HepG2 (cell line): ENCODE measurements around the gene DYNC1LI1. TPM values are rescaled to one million over a fixed set of nuclear protein-coding genes. Genes with fewer than 3 reads are reported as not detected.
A peak's percentile ranks its signal among the peaks of the same experiment; 100 is the strongest.

Source experiments
- AHR ChIP-seq: IDR thresholded peaks from 2 replicates; pipeline ENCODE4 v1.6.1; 2018; ENCODE audit warnings: missing genetic modification reagents, missing compliant biosample characterization
- ATM ChIP-seq: fragments of 450-650 bp; IDR thresholded peaks from 2 replicates; pipeline ENCODE4 v1.7.1; 2017; ENCODE audit warnings: mild to moderate bottlenecking, borderline replicate concordance
- IRX3 ChIP-seq: sonication (generic); formaldehyde crosslinking; IDR thresholded peaks from 2 replicates; pipeline ENCODE4 v1.8.1; 2023; ENCODE audit warnings: mild to moderate bottlenecking, low read depth, missing genetic modification reagents, borderline replicate concordance
- NFYB ChIP-seq: sonication (generic); formaldehyde crosslinking; IDR thresholded peaks from 2 replicates; pipeline ENCODE4 v1.4.0; 2020; ENCODE audit warnings: missing genetic modification reagents
- NPAS2 ChIP-seq: sonication (generic); formaldehyde crosslinking; IDR thresholded peaks from 2 replicates; pipeline ENCODE4 v1.8.0; 2022; ENCODE audit warnings: mild to moderate bottlenecking, missing genetic modification reagents, borderline replicate concordance
- RARG ChIP-seq: sonication (generic); formaldehyde crosslinking; IDR thresholded peaks from 2 replicates; pipeline ENCODE4 v1.4.0; 2020; ENCODE audit warnings: low read depth, mild to moderate bottlenecking, missing genetic modification reagents
- SNAPC2 ChIP-seq: sonication (generic); formaldehyde crosslinking; IDR thresholded peaks from 2 replicates; pipeline ENCODE4 v1.8.1; 2022; ENCODE audit warnings: mild to moderate bottlenecking, missing genetic modification reagents
- TCF7L2 ChIP-seq: IDR thresholded peaks from 2 replicates; pipeline ENCODE4 v1.6.1; 2011; ENCODE audit warnings: mild to moderate bottlenecking, low read depth, low read length, moderate library complexity
- TFDP1 ChIP-seq: IDR thresholded peaks from 2 replicates; pipeline ENCODE4 v1.6.1; 2016; ENCODE audit warnings: missing compliant biosample characterization, missing genetic modification reagents, borderline replicate concordance
- TFDP2 ChIP-seq: sonication (generic); formaldehyde crosslinking; IDR thresholded peaks from 2 replicates; pipeline ENCODE4 v1.4.0; 2020; ENCODE audit warnings: missing genetic modification reagents
- ZBTB7B ChIP-seq: sonication (generic); formaldehyde crosslinking; IDR thresholded peaks from 2 replicates; pipeline ENCODE4 v1.4.0; 2020; ENCODE audit warnings: missing genetic modification reagents
- ZNF414 ChIP-seq: sonication (generic); formaldehyde crosslinking; IDR thresholded peaks from 2 replicates; pipeline ENCODE4 v1.5.0; 2020; ENCODE audit warnings: missing genetic modification reagents
- ZNF687 ChIP-seq: sonication (generic); formaldehyde crosslinking; IDR thresholded peaks from 2 replicates; pipeline ENCODE4 v1.5.1; 2020; ENCODE audit warnings: mild to moderate bottlenecking, missing genetic modification reagents, moderate library complexity
- ZNF691 ChIP-seq: sonication (generic); formaldehyde crosslinking; IDR thresholded peaks from 2 replicates; pipeline ENCODE4 v1.4.0; 2020; ENCODE audit warnings: missing genetic modification reagents, low read depth, mild to moderate bottlenecking, borderline replicate concordance
- ZNF768 ChIP-seq: sonication (generic); formaldehyde crosslinking; IDR thresholded peaks from 2 replicates; pipeline ENCODE4 v1.4.0; 2020; ENCODE audit warnings: missing genetic modification reagents
- polyA plus RNA-seq, 8 experiments: library from polyadenylated mRNA; depleted of rRNA in 3 of 8; stranded (reverse) in 7 of 8; unstranded in 1 of 8; fragments of >200 nt; fragmentation: Illumina TruSeq in 4 of 8; extraction: Trizol in 4 of 8; gene quantifications; 2 replicates each; pipeline versions ENCODE4 v1.2.1 to v1.2.3, GENCODE V29; 2011 to 2016; ENCODE audit warnings: low read depth in 4 of 8, missing spikeins in 1 of 8, mixed read lengths in 1 of 8; ENCODE audit not compliant: insufficient read depth in 1 of 8
- total RNA-seq, 5 experiments: library from RNA; depleted of rRNA; stranded (reverse); fragments of >200 nt; fragmentation: Illumina TruSeq; extraction: Trizol; gene quantifications; 2 replicates each; pipeline ENCODE4 v1.2.3, GENCODE V29; 2016; ENCODE audit warnings: low read depth in 1 of 5
- TF ChIP-seq, protein P1 (sequence below): IDR thresholded peaks from 2 replicates; pipeline ENCODE4 v1.6.1; 2016
- TF ChIP-seq, protein P2 (sequence below): sonication (generic); formaldehyde crosslinking; IDR thresholded peaks from 2 replicates; pipeline ENCODE4 v1.8.0; 2022; ENCODE audit warnings: mild to moderate bottlenecking, missing genetic modification reagents, borderline replicate concordance

Gene DYNC1LI1
- total and polyA plus RNA-seq, 2 of the 13 experiments (the other 11 are each of a cell fraction or from before 2014, with no cell fraction given), result 13.4 to 37.1 TPM

DNA sequence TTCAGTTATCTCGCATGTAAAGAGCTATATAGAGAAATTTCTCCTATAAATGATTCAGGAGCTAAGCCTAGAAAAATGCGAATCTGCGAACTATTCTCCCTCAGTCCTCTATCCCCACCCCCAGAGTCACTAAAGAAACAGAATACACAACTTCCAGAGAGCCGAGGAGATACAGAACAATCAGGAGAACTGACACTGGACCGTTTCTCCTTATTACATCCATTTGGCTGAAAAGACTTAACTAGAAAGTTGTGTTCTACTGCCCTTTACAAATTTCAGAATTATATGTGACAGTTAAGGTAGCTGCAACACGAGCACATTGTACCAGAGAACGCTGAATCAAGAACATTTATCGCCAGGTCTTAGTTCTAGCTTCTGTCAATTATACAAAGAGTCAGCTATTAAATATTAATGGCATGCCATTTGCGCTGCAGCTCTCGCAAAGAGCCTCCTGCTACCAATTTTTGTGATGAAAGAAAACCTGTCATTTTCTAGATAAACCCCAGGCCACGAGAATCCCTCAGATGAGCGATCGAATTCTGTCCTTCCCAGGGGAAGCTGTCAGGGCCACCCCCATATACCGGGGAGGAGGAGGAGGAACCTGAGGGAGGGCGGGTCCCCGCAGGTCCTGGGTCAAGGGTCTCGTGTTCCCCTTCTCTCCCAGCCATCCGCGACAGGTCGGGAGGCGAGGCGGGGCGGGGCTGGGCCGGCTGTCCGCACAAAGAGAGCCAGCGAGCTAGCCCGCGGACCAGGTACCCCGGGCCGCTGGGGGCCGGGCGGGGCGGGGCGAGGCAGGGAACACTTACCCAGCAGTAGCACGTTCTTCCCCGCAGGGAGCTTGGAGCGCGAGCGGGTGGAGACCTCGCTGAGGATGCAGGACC, 878 bp downstream of the DYNC1LI1 start (continued):
- no peak; the same call in 1 of the 2 replicates for TF ChIP-seq ZNF687 (CRISPR knock-in tag)
- TF ChIP-seq, protein P1, sequence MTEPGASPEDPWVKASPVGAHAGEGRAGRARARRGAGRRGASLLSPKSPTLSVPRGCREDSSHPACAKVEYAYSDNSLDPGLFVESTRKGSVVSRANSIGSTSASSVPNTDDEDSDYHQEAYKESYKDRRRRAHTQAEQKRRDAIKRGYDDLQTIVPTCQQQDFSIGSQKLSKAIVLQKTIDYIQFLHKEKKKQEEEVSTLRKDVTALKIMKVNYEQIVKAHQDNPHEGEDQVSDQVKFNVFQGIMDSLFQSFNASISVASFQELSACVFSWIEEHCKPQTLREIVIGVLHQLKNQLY, result no peak
- no peak for TF ChIP-seq NPAS2
- no peak for TF ChIP-seq TCF7L2
- no peak for TF ChIP-seq ZNF691 (CRISPR knock-in tag)
- TF ChIP-seq ZNF414 (CRISPR knock-in tag), result 0 out of 2 replicates have a peak, but pooled peaks have one; percentile 37
- no peak for TF ChIP-seq RARG
- no peak for TF ChIP-seq IRX3
- TF ChIP-seq, protein P2, sequence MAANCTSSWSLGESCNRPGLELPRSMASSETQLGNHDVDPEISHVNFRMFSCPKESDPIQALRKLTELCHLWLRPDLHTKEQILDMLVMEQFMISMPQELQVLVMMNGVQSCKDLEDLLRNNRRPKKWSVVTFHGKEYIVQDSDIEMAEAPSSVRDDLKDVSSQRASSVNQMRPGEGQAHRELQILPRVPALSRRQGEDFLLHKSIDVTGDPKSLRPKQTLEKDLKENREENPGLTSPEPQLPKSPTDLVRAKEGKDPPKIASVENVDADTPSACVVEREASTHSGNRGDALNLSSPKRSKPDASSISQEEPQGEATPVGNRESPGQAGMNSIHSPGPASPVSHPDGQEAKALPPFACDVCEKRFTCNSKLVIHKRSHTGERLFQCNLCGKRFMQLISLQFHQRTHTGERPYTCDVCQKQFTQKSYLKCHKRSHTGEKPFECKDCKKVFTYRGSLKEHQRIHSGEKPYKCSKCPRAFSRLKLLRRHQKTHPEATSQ (CRISPR knock-in tag), result no peak
- TF ChIP-seq TFDP1 (CRISPR knock-in tag), result no peak
- TF ChIP-seq TFDP2 (CRISPR knock-in tag), result no peak
- TF ChIP-seq SNAPC2 (CRISPR knock-in tag), result no peak
- no peak; the same call in 1 of the 2 replicates for TF ChIP-seq AHR (CRISPR knock-in tag)
- TF ChIP-seq ATM, result no peak
- TF ChIP-seq ZBTB7B, result no peak
- TF ChIP-seq NFYB (CRISPR knock-in tag), result no peak
- no peak for TF ChIP-seq ZNF768
